GM12873 (cell line): Measurements from ENCODE around the gene ANXA6.

Experiments
- TF ChIP-seq, protein P1 (sequence below): IDR thresholded peaks from 2 replicates; pipeline ENCODE4 v1.5.1; 2012; ENCODE audit warnings: low read depth, mild to moderate bottlenecking, moderate library complexity, low read length, control low read depth; ENCODE audit not compliant: insufficient read depth; ENCODE audit errors: missing control alignments

ANXA6 gene

DNA sequence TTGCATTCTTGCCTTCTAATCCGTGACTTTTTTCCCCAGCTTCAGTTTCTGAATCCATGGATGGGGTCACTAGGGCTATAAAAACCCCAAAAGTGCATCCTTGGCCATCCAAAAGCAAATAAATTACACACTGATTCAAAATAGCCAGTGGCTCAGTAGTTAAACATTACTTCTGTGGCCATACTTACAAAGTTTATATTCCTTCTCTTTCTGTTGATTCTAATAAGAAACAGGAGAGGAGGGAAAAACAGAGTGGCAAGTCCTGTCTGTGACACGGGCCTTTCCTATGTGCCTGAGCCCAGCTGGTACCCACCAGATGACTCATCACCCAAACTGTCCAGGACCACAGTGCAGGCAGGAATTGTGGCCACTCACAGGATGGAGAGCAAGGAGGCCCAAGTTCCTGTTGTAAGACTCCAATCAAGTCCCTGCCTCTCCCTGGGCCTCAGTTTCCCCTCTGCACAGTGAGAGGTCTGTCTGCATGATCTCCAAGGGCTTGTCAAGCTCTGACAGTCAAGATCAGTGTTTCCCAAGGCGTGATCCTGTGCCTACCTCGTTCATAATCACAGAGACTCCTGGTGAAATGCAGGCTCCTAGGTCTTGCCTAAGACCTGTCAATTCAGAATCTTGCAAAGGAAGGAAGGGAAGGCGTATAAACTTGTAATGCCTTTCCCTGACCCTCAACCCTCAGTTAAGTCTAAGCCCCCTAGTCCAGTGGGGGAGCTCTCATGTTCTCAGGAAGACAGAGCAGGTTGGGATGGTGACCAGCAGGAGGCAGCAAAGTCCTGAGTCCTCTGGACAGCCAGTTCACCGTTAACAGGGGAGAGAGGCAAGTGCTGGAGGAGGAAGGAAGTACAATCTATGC lies 106.3 kb downstream of the ANXA6 start:
- TF ChIP-seq, protein P1, sequence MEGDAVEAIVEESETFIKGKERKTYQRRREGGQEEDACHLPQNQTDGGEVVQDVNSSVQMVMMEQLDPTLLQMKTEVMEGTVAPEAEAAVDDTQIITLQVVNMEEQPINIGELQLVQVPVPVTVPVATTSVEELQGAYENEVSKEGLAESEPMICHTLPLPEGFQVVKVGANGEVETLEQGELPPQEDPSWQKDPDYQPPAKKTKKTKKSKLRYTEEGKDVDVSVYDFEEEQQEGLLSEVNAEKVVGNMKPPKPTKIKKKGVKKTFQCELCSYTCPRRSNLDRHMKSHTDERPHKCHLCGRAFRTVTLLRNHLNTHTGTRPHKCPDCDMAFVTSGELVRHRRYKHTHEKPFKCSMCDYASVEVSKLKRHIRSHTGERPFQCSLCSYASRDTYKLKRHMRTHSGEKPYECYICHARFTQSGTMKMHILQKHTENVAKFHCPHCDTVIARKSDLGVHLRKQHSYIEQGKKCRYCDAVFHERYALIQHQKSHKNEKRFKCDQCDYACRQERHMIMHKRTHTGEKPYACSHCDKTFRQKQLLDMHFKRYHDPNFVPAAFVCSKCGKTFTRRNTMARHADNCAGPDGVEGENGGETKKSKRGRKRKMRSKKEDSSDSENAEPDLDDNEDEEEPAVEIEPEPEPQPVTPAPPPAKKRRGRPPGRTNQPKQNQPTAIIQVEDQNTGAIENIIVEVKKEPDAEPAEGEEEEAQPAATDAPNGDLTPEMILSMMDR = peak; percentile 91
